GM18909 (cell line): ENCODE data around the gene PRR7.

Source experiments
- ATAC-seq: cut with Tn5 transposase; IDR thresholded peaks from one replicate; pipeline ENCODE4 v1.9.1; 2021; ENCODE audit warnings: mild to moderate bottlenecking; ENCODE audit not compliant: unreplicated experiment, poor library complexity

Gene PRR7

GRCh38 chr5:177421062-177421798, 25.4 kb upstream of the PRR7 start:
- ATAC-seq = no peak

GRCh38 chr5:177423671-177424070, 22.9 kb upstream of the PRR7 start:
- ATAC-seq = no peak

GRCh38 chr5:177425196-177425800, 21.3 kb upstream of the PRR7 start:
- no peak for ATAC-seq

GRCh38 chr5:177425801-177426565, 20.6 kb upstream of the PRR7 start:
- ATAC-seq = peak; percentile 79

- peak; percentile 9 for ATAC-seq
Measured at GRCh38 chr5:177426566-177427210, 19.9 kb upstream of the PRR7 start, which contains the start of gene GRK6. Gene GRK6 (plus strand): TSS chr5:177426676. CDS start chr5:177426846, 170 bp downstream.

GRCh38 chr5:177427211-177427822, 19.3 kb upstream of the PRR7 start:
- ATAC-seq = no peak

GRCh38 chr5:177427919-177428573, 18.6 kb upstream of the PRR7 start:
- ATAC-seq = no peak

GRCh38 chr5:177428574-177429217, 17.9 kb upstream of the PRR7 start:
- no peak for ATAC-seq

- ATAC-seq = no peak
Measured at GRCh38 chr5:177429248-177430040, 17.2 kb upstream of the PRR7 start.

- ATAC-seq = no peak
Measured at GRCh38 chr5:177430140-177430951, 16.3 kb upstream of the PRR7 start.

GRCh38 chr5:177430972-177431316, 15.7 kb upstream of the PRR7 start:
- ATAC-seq = no peak

- peak; percentile 45 for ATAC-seq
Measured at GRCh38 chr5:177431317-177432142, 15.1 kb upstream of the PRR7 start.

GRCh38 chr5:177432143-177432838, 14.3 kb upstream of the PRR7 start:
- ATAC-seq = no peak

GRCh38 chr5:177432839-177433657, 13.6 kb upstream of the PRR7 start:
- ATAC-seq = no peak

- ATAC-seq = no peak
Measured at GRCh38 chr5:177433658-177434217, 12.9 kb upstream of the PRR7 start.
